ENCODE data around the gene PTPRC.

DNA sequence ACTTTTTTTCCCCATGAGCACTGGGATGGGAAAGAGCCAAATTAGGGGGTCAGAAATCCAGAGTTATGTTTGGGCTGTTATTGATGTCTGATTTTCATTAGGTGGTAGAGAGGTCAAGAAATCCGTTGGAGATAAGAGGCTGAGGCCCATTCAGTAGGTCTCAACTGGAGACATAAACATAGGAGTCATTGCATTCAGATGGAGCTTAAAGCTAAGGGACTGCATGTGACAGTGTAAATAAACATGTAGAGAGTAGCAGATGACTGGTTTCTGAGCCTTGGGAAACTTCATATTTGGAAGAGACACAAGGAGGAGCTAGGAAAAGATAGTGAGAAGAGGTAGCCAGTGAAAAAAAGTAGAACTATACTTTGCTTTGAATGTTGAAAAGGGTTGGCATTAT, 11.7 kb downstream of the PTPRC start:
- TF ChIP-seq, protein P1, sequence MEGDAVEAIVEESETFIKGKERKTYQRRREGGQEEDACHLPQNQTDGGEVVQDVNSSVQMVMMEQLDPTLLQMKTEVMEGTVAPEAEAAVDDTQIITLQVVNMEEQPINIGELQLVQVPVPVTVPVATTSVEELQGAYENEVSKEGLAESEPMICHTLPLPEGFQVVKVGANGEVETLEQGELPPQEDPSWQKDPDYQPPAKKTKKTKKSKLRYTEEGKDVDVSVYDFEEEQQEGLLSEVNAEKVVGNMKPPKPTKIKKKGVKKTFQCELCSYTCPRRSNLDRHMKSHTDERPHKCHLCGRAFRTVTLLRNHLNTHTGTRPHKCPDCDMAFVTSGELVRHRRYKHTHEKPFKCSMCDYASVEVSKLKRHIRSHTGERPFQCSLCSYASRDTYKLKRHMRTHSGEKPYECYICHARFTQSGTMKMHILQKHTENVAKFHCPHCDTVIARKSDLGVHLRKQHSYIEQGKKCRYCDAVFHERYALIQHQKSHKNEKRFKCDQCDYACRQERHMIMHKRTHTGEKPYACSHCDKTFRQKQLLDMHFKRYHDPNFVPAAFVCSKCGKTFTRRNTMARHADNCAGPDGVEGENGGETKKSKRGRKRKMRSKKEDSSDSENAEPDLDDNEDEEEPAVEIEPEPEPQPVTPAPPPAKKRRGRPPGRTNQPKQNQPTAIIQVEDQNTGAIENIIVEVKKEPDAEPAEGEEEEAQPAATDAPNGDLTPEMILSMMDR (optimal IDR thresholded peaks at IDR 0.05 in 1 of 3, IDR thresholded peaks at IDR 0.05 in 1 of 3, conservative IDR thresholded peaks at IDR 0.05 in 1 of 3; ENCODE audit: extremely low read depth in 1 of 3, insufficient read depth in 2 of 3, low read length in 3 of 3) = no peak
- no peak for TF ChIP-seq EZH2 (IDR thresholded peaks at IDR 0.05; ENCODE audit: low read length)

Measured in keratinocyte (primary cell).